ENCODE results near the gene DEF6. TPM values are rescaled to one million over a fixed set of nuclear protein-coding genes. Genes with fewer than 3 reads are reported as not detected.
A peak's percentile ranks its signal among the peaks of the same experiment; 100 is the strongest.
"Not testable (repeated sequence)": the region's sequence is repeated elsewhere in the genome, so short reads cannot be mapped to it uniquely, and the experiment has no call there.

Gene DEF6
- total RNA-seq, 2 donors from 2014 or later = 107 to 156 TPM

DNA sequence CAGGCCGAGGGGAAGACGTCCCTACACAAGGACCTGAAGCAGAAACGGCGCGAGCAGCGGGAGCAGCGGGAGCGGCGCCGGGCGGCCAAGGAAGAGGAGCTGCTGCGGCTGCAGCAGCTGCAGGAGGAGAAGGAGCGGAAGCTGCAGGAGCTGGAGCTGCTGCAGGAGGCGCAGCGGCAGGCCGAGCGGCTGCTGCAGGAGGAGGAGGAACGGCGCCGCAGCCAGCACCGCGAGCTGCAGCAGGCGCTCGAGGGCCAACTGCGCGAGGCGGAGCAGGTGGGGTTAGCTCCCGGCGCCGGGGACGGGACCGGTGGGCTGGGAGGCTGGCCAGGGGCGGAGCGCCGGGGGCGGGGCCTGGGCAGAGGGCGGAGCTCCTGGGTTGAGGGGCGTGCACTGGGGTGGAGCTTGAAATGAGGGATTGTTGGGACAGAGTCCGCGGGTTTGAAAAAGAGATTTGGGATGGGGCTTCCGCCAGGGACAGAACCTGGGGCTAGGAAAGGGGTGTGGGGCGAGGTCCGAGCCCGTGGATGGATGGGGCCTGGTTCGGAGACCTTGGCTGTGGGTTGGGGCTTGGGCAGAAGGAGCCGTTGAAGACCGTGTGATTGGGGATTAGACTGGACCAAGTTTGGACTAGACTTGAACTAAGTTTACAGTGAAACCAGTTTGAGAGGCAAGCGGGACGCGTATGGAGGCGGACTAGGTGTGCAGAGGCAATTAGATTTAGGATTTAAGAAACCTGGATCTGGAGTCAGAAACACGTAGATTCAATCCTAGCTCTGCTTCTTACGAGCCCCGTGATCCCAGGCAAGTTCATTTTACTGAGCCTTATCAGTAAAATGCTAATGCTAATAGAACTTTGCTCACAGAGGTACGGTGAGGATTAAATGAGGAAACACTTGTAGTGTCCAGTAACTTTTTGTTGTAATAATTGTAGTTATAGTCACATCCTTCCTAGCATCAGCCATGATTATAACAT is 20.9 kb downstream of the DEF6 start:
- H3K36me3 Mint-ChIP-seq = peaks cover 22 to 39% of the 10 kb centered on the region in 2 donors
- H3K9me3 Mint-ChIP-seq = no peaks in the 10 kb centered on the region
- DNase-seq (ENCODE audit: low spot score in 2 of 2) = no peak
- no peak for ATAC-seq
- H3K27ac Mint-ChIP-seq = peak overlapping the region; percentile 26 to 59

DNA sequence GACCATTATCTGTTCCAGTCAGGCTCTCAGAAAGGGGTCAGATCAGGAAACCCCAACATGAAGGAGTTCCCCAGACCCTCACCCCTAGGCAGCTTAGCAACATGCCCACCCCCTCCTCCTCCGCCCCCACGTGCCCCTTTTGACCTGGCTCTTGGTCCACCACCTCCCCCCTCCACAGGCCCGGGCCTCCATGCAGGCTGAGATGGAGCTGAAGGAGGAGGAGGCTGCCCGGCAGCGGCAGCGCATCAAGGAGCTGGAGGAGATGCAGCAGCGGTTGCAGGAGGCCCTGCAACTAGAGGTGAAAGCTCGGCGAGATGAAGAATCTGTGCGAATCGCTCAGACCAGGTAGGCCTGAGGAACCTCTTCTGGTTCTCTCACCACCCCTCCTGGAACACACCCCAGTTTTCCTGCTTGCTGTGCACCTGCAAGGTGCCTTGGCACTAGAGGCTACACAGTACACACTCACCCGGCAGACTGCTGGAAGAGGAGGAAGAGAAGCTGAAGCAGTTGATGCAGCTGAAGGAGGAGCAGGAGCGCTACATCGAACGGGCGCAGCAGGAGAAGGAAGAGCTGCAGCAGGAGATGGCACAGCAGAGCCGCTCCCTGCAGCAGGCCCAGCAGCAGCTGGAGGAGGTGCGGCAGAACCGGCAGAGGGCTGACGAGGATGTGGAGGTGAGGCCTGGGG is 21.9 kb downstream of the DEF6 start:
- Mint-ChIP-seq H3K36me3 (peaks cover 22 to 29% of the 10 kb centered on the region in 2 donors), H3K27ac (peak overlapping the region; percentile 41 to 74), H3K9me3 (no peaks in the 10 kb centered on the region)
- no peak for ATAC-seq
- DNase-seq (ENCODE audit: low spot score in 2 of 2) = no peak

DNA sequence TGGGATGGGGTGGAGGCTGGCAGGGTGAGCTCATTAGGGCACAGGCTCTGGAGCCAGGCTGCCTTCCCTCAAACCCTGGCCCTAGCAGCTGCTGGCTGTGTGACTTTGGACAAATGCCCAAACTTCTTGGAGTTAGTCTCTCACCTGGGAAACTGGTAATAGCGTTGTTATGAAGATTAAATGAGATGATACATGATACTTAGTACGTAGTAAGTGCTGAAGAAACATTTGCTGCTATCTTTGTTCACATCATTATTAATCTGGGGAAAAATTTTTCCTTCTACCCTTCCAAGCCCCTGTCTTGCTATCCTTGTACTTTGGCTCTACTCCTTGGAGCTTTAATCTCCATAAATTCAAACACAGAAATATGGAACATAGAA is 22.4 kb downstream of the DEF6 start:
- Mint-ChIP-seq H3K36me3 (peaks cover 22 to 28% of the 10 kb centered on the region in 2 donors), H3K27ac (peak overlapping the region; percentile 63 to 74), H3K9me3 (no peaks in the 10 kb centered on the region)
- DNase-seq (ENCODE audit: low spot score in 2 of 2) (no peak), ATAC-seq (no peak)

DNA sequence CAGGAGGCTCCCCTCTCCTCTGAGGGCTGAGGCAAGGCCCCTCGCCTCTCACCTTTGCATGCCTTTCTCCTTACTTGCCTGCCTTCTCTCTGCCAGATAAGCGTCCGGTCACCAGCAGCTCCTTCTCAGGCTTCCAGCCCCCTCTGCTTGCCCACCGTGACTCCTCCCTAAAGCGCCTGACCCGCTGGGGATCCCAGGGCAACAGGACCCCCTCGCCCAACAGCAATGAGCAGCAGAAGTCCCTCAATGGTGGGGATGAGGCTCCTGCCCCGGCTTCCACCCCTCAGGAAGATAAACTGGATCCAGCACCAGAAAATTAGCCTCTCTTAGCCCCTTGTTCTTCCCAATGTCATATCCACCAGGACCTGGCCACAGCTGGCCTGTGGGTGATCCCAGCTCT is 23.5 kb downstream of the DEF6 start:
- no peaks in the 10 kb centered on the region for H3K9me3 Mint-ChIP-seq
- peak overlapping the region; percentile 31 to 91 for H3K27ac Mint-ChIP-seq
- ATAC-seq (no peak), DNase-seq (ENCODE audit: low spot score in 2 of 2) (no peak)
- peaks cover 22 to 27% of the 10 kb centered on the region in 2 donors for H3K36me3 Mint-ChIP-seq

DNA sequence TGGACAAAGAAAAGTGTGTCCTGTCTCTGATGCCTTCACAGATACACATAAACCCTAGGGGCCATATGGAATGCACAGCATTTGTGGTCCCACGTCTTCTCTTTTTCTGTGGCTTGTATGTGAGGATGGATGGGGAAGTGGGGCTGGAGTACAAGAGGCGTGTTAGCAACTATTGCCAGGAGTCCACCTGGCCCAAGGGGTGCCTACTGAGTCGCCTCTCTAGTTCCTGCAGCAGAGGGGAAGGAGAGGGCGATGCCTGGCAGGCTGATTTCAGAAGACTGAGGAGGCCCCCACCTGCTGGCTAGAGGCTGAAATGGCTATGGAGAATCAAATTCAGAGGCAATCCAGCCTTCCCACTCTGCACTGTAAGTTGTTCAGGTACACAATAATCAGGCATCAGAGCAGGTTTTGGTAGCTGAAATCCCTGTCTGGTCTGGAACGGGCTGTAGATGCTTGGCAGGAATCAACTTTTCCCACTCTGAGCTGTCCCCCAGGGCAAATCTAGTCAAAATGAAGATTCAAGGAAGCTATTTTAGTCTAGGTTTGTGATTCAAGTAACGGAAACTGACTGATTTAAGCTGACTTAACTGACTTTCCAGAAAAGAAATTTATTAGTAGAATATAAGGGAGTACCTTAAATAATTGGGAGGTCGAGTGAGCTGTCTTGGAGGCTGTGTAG is 29.9 kb downstream of the DEF6 start:
- peaks cover 0 to 4% of the 10 kb centered on the region in 2 donors for H3K9me3 Mint-ChIP-seq
- ATAC-seq (peak; percentile 89 to 91), DNase-seq (ENCODE audit: low spot score in 2 of 2) (peak; percentile 66 to 77)
- H3K27ac Mint-ChIP-seq = peak overlapping the region; percentile 45 to 85
- H3K36me3 Mint-ChIP-seq = peaks cover 9 to 11% of the 10 kb centered on the region in 2 donors

DNA sequence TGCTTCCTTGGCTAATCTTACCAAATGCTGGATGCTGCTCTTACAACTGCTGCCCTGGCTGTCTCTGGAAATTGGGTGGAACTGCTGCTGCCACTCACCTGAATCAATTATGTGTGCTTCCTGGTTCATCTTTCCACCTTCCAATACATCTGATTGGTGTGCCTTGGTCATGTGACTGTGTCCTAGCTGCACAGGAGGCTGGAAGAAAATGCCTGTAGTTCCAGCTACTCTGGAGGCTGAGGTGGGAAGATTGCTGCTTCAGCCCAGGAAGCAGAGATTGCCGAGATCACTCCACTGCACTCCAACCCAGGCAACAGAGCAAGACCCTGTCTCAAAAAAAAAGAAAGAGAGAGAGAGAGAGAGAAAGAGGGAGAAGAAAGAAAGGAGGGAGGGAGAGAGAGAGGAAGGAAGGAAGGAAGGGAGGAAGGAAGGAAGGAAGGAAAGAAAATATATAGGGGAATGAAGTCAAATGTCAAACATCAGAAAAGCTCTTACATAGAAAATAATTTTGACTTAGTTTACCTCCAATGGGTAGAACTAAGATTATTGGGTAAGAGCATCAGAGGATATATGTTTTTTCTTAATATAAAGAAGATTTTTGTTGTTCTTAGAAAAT is 30.6 kb downstream of the DEF6 start:
- H3K36me3 Mint-ChIP-seq = peaks cover 13 to 17% of the 10 kb centered on the region in 2 donors
- peaks cover 0 to 7% of the 10 kb centered on the region in 2 donors for H3K9me3 Mint-ChIP-seq
- ATAC-seq (peak in 1 of 2 donors; percentile 50), DNase-seq (ENCODE audit: low spot score in 2 of 2) (no peak)
- peak overlapping the region in 1 of 2 donors; percentile 85 for H3K27ac Mint-ChIP-seq

DNA sequence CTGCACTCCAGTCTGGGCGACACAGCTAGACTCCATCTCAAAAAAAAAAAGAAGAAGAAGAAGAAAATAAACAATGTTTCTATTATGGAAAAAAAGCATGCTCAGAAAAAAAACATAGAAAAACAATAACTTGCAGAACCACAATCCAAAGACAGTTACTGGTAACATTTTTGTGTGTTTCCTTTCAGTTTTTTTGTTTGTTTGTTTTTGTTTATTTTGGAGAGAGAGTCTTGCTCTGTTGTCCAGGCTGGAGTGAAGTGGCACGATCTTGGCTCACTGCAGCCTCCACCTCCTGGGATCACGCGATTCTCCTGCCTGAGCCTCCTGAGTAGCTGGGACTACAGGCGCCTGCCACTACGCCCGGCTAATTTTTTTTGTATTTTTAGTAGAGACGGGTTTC is 31.3 kb downstream of the DEF6 start:
- not testable (repeated sequence) for H3K9me3 Mint-ChIP-seq; DNase-seq (ENCODE audit: low spot score in 2 of 2); ATAC-seq
- peak overlapping the region in 1 of 2 donors; percentile 85 for H3K27ac Mint-ChIP-seq
- H3K36me3 Mint-ChIP-seq = peaks cover 13 to 19% of the 10 kb centered on the region in 2 donors

DNA sequence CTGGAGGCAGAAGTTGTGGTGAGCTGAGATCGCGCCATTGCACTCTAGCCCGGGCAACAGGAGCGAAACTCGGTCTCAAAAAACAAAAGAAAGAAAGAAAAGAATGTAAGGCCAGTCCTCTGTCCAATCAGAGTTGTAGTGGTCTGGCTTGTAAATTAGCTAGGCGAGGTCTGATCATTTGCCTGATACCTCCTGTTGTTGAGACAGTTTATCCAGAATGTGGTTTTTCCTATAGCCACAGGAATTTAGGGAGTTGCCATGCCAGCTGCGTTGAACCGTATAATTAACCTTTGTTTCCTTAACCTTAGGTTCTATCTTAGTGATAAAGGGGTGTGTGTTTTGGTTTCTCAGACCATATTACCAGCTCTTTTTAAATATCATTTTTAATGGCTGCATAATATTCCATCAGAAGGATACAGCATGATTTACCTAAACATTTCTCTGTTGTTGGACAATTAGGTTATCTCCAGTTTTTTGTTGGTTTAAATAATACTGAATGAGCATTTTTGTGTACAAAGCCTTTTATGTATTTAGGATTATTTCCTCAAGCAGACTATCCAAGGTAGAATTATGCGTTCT is 33.0 kb downstream of the DEF6 start:
- no peak for ATAC-seq
- Mint-ChIP-seq H3K27ac (no peak overlapping the region), H3K9me3 (peaks cover 4 to 10% of the 10 kb centered on the region in 2 donors)

DNA sequence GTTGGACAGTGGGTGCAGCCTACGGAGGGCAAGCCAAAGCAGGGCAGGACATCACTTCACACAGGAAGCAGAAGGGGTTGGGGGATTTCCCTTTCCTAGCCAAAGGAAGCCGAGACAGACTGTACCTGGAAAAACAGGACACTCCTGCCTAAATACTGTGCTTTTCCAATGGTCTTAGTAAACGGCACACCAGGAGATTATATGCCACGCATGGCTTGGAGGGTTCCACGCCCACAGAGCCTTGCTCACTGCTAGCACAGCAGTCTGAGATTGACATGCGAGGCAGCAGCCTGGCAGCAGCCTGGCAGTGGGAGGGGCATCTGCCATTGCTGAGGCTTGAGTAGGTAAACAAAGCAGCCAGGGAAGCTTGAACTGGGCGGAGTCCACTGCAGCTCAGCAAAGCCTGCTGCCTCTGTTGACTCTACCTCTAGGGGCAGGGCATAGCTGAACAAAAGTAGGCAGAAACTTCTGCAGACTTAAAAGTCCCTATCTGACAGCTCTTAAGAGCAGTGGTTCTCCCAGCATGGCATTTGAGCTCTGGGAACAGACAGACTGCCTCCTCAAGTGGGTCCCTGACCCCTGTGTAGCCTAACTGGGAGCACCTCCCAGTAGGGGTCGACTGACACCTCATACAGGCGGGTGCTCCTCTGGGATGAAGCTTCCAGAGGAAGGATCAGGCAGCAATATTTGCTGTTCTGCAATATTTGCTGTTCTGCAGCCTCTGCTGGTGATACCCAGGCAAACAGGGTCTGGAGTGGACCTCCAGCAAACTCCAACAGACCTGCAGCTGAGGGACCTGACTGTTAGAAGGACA is 34.7 kb downstream of the DEF6 start:
- DNase-seq (ENCODE audit: low spot score in 2 of 2) = not testable (repeated sequence)
- ATAC-seq = peak; percentile 50 to 59

More for the DNA sequence above, 33.0 kb downstream of the DEF6 start:
- H3K36me3 Mint-ChIP-seq = peaks cover 21 to 22% of the 10 kb centered on the region in 2 donors
- no peak for DNase-seq (ENCODE audit: low spot score in 2 of 2)

DNA sequence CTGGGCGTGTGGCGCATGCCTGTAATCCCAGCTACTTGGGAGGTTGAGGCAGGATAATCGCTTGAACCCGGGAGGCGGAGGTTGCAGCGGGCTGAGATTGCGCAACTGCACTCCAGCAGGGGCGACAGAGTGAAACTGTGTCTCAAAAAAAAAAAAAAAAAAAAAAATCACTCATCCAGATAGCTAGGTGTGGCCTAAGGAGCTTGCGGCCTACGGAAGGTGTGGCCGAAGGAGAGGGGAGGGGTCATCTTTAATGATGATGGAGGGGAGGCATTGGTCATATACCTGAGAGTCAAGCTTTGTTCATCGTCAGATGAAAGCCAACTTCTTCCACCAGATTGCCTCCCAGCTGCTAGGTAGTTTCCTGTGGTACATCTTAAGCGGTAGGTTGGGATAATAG is 43.9 kb downstream of the DEF6 start:
- no peak for ATAC-seq
- H3K27ac Mint-ChIP-seq = peak overlapping the region in 1 of 2 donors; percentile 84
- peaks cover 11 to 27% of the 10 kb centered on the region in 2 donors for H3K36me3 Mint-ChIP-seq
- no peak for DNase-seq (ENCODE audit: low spot score in 2 of 2)
- H3K9me3 Mint-ChIP-seq = no peaks in the 10 kb centered on the region

More for the DNA sequence above, 34.7 kb downstream of the DEF6 start:
- peak overlapping the region in 1 of 2 donors; percentile 72 for H3K27ac Mint-ChIP-seq
- H3K9me3 Mint-ChIP-seq = not testable (repeated sequence)
- H3K36me3 Mint-ChIP-seq = peaks cover 21 to 24% of the 10 kb centered on the region in 2 donors

DNA sequence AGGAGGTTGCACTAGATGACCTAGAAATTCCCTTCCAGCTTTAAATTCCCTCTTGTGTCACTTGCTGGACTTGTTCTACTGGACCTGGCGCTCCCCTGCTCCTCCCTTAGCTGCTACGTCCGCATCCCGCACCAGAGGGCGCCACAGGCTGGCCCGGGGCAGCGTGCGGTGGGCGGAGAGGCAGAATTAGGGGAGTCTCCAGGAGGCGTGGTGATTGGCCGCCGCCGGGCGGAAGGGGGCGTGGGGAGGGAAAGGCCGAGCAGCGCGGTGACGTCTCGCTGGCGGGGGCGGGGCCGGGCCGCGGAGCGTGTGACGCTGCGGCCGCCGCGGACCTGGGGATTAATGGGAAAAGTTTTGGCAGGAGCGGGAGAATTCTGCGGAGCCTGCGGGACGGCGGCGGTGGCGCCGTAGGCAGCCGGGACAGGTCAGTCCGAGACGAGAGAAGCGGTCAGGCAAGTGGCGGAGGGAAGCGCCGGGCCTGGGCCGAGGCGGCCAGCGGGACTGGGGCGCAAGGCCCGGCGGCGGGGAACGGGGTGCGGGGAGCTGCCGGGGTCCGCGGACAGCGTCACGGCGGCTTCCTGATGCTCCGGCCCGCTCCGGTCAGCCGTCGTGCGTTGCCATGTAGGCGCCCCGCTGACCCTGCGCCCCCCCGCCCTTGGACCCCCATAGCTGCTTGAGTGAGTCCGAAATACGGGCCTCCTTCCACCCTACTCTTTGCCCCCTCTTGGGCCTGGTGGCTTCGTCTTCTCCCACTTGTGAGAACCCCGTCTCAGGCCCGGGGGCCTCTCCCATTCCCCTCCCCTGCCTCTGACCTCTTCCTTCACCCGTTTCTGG is 44.9 kb downstream of the DEF6 start, which contains the start of gene PPARD:
PPARD (plus strand) TSS at position 301 of the 834 bp plus-strand sequence. CDS start 68,530 bp downstream, outside the sequence.
- Mint-ChIP-seq H3K27ac (peak within 1 kb of the TSS; percentile 84 to 99), H3K9me3 (no peaks in the 10 kb centered on the region), H3K36me3 (peaks cover 11 to 27% of the 10 kb centered on the region in 2 donors)
- DNase-seq (ENCODE audit: low spot score in 2 of 2) (peak; percentile 98 to 100), ATAC-seq (peak; percentile 99)

DNA sequence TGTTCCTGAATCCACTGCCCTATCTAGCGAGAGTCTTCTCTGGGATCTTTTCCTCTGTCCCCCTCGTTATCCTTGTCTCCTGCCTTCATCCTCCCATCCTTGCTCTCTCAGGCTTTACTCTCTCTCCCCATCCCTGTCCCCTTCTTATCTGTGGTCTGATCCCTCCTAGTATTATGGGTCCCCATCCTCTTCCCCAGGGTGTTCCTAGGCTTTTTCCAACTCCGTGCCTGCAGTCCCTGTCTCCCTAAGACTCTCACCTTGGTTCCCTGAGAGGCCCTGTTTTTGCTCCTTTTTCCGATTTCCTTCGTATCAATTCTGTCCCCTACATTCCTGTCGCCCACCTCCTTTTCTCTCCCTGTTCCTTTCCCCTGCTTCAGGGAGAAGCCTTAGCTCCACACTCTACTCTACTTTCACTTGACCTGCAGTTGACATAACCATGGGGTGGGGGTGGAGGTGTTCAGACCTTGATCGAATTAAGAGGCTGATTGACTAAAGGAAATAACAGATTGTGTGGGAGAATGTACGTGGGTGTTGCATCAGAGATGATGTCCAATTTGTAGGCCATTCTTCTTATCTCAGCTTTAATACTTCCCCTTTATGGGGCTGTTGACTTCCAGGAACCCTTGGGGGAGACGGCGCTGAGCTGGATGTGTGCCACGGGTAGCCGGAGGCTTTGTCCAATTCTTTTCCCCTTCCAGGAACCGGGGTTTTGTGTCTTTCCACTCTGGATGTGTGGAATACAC is 45.6 kb downstream of the DEF6 start:
- Mint-ChIP-seq H3K27ac (peak overlapping the region; percentile 84 to 96), H3K9me3 (no peaks in the 10 kb centered on the region), H3K36me3 (peaks cover 11 to 31% of the 10 kb centered on the region in 2 donors)
- ATAC-seq (no peak), DNase-seq (ENCODE audit: low spot score in 2 of 2) (no peak)

DNA sequence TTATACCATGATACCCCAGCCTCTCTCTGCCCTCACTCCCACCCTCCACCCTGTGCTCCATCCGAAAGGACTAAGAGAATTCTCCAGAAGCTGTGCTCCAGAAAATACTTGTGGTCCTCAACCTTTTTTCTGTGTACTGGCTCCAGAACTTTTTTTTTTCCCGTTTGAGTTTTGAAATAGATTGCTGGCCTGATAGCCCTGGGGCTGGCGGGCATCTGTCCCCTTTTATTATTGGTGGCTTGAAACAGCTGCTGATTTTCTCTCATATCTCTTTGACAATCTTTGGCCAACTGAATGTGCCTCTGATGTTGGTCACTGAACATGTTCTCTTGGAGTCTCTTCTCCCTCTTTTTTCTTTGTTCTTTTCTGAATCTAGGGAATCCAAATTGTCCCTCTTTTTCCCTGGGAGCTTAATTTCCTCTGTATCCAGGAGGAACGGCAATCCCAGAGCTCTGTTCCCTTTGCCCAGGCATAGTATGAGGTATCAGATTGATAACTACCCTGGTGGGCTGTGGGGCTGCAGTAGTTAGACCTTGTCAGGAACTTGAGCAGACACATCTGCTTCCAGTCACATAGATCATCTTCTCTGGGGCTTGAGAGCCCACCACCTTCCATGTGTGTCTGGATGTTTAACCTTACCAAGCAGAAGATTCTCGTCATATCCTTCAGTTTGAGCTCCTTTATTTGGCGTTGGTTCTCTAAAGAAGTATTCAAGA is 46.4 kb downstream of the DEF6 start:
- ATAC-seq (no peak), DNase-seq (ENCODE audit: low spot score in 2 of 2) (no peak)
- Mint-ChIP-seq H3K36me3 (peaks cover 11 to 37% of the 10 kb centered on the region in 2 donors), H3K27ac (peak overlapping the region; percentile 84 to 92), H3K9me3 (no peaks in the 10 kb centered on the region)
